Activated T-helper 17 cell treated with anti-CD3 and anti-CD28 coated beads, Interleukin-2, amount 50 U/mL, for 72 hours (primary cell): ENCODE measurements around the gene TRIM66. TPM values are rescaled to one million over a fixed set of nuclear protein-coding genes. Genes with fewer than 3 reads are reported as not detected.

Experiments
- ATAC-seq: fragments of 150-1000 bp; cut with Tn5 transposase; replicated peaks from 2 replicates; pipeline ENCODE4 v1.10.0; 2021; ENCODE audit warnings: mild to moderate bottlenecking, moderate library complexity
- H3K27ac Mint-ChIP-seq: one replicate; pipeline ENCODE4 v1.8.0; 2022; ENCODE audit warnings: mixed read lengths
- H3K27me3 Mint-ChIP-seq: one replicate; pipeline ENCODE4 v1.8.0; 2022; ENCODE audit warnings: mixed read lengths
- H3K36me3 Mint-ChIP-seq: one replicate; pipeline ENCODE4 v1.8.0; 2022; ENCODE audit warnings: low read depth, mild to moderate bottlenecking, mixed read lengths
- H3K4me1 Mint-ChIP-seq: one replicate; pipeline ENCODE4 v1.8.0; 2022; ENCODE audit warnings: mixed read lengths
- H3K4me3 Mint-ChIP-seq: one replicate; pipeline ENCODE4 v1.8.0; 2022; ENCODE audit warnings: mild to moderate bottlenecking, mixed read lengths
- H3K9me3 Mint-ChIP-seq: one replicate; pipeline ENCODE4 v1.8.0; 2022; ENCODE audit warnings: mixed read lengths
- total RNA-seq, 2 donors: library from RNA; stranded (reverse); gene quantifications; one replicate each; pipeline ENCODE4 v1.2.3, GENCODE V29; 2022

Gene TRIM66
- total RNA-seq, 2 donors from 2014 or later: 15.2 to 19.9 TPM

DNA sequence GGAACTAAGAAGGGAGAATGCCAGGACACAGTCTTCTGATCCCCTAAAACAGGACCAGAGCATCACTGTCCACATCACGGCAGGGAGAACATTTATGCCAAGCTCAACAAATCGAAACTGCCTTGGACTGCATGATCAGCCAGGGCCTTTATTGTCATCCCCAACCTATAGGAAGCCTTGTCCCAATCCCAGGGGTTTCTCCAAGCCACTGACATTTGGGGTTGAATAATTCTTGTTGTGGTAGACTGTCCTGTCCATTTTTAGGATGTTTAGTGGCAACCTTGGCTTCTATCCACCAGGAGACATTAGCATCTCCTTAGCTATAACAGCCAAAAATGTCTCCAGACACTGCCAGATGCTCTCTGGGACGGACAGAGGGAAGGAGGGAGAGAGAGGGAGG, 37.3 kb upstream of the TRIM66 start:
- peaks cover 3% of the 10 kb centered on the region for H3K27me3 Mint-ChIP-seq
- ATAC-seq: no peak
- H3K4me1 Mint-ChIP-seq: peaks cover 6% of the 10 kb centered on the region
- no peaks in the 10 kb centered on the region for H3K36me3 Mint-ChIP-seq
- H3K4me3 Mint-ChIP-seq: no peak overlapping the region
- no peaks in the 10 kb centered on the region for H3K9me3 Mint-ChIP-seq
- no peak overlapping the region for H3K27ac Mint-ChIP-seq

DNA sequence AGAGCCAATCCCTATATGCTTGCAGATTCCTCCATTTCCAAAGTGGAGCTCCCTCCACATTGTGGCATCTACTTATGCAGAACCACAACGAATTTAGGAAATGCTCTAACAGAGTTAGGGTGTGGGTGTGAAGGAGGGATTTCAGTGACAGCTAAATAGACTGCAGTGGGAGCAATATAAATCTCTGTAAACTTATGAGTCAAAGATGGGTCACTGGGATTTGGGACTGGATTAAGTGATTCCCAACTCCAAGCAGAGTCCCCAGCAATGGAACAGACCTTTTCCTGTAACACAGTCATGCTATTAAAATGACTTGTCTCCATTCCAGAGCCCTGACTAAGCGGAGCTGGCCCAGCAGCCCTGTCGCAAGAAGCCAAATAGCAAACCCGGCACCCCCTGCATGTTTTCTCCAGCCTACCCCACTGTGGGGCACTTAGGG, 36.8 kb upstream of the TRIM66 start:
- Mint-ChIP-seq H3K4me3 (no peak overlapping the region), H3K27ac (no peak overlapping the region), H3K36me3 (no peaks in the 10 kb centered on the region), H3K9me3 (no peaks in the 10 kb centered on the region), H3K4me1 (peaks cover 6% of the 10 kb centered on the region), H3K27me3 (peaks cover 3% of the 10 kb centered on the region)
- ATAC-seq: no peak

DNA sequence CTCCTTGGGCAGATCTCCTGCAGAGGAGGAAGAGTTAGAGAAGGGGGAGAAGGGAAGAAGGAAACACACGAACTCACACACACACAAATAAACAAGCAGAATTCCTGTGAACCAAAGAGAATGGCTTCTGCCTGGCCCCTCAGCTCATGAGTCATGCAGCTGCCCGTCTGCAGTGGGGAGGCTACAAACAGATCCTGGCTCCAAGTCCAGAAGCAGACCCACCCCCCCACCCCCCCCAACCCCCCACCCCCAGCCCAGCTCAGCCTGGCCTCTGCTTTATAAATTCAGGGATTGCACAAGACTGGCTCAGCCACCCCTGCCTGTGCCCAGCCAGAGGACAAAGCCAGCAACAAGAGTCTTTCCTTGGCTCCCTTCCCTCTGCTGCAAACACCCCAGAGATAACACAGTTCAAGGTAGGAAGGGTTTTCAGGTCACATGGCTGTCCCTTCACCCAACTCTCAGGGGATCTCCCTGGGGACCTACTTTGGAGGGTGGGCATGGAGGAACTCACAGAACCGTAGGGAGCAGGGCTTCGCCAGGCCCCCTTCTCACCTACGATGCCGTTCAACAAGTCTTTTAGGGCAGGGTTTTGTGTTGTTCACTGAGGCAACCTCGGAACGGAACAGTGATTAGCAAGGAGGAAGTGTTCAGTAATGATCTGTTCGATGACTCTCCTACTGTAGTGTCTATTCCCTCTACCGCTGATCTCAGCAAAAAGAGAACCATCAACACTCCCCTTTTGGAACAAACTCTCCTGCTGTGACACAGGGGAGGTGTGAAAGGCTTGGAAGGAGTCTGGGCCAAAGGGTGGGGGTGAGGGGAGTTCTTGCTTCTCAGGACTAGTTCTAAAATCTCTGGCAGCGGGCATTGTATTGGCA, 35.6 kb upstream of the TRIM66 start:
- H3K4me3 Mint-ChIP-seq: no peak overlapping the region
- no peaks in the 10 kb centered on the region for H3K9me3 Mint-ChIP-seq
- no peak for ATAC-seq
- no peak overlapping the region for H3K27ac Mint-ChIP-seq
- H3K36me3 Mint-ChIP-seq: no peaks in the 10 kb centered on the region
- peaks cover 6% of the 10 kb centered on the region for H3K4me1 Mint-ChIP-seq
- peaks cover 3% of the 10 kb centered on the region for H3K27me3 Mint-ChIP-seq

DNA sequence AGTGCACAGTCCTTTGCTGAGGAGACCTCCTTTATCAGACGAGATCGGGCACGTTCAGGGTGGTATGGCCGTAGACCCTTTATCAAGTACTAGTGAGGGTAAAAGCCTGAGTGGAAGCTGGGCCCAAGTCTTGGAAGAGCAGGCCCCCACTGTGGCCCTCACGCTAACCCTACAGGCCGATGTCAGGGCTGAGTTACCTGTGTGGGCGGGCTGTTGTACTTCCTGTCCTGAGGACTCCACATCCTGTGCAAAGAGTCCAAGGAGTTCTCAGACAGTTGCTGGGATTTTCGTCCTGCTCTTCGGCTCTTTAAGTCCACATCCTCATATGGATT, 35.0 kb upstream of the TRIM66 start:
- Mint-ChIP-seq H3K4me3 (no peak overlapping the region), H3K4me1 (peaks cover 6% of the 10 kb centered on the region), H3K9me3 (no peaks in the 10 kb centered on the region)

DNA sequence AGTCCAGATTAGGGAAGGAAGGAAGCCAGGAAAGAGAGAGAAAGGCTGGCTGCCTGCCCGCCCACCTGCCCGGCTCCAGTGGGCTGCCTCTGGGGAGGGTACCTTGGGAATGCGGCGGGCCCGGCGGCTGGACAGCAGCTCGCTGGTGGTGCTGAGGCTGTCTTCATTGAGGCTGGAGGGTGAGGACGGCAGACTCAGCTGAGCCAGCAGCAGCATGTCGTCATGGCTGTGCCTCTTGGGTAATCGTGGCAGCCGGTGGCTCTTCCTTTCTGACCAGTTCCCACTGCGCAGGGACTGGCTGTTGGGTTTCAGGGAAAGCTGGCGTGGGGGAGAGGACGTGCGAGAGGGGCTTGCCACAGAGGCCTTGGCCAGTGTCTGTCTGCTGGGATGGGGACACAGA, 33.0 kb upstream of the TRIM66 start:
- Mint-ChIP-seq H3K36me3 (no peaks in the 10 kb centered on the region), H3K9me3 (no peaks in the 10 kb centered on the region), H3K27ac (no peak overlapping the region), H3K4me1 (peaks cover 6% of the 10 kb centered on the region), H3K4me3 (no peak overlapping the region), H3K27me3 (no peaks in the 10 kb centered on the region)
- ATAC-seq: no peak

More for the DNA sequence above, 35.0 kb upstream of the TRIM66 start:
- Mint-ChIP-seq H3K27me3 (no peaks in the 10 kb centered on the region), H3K27ac (no peak overlapping the region), H3K36me3 (no peaks in the 10 kb centered on the region)
- no peak for ATAC-seq

DNA sequence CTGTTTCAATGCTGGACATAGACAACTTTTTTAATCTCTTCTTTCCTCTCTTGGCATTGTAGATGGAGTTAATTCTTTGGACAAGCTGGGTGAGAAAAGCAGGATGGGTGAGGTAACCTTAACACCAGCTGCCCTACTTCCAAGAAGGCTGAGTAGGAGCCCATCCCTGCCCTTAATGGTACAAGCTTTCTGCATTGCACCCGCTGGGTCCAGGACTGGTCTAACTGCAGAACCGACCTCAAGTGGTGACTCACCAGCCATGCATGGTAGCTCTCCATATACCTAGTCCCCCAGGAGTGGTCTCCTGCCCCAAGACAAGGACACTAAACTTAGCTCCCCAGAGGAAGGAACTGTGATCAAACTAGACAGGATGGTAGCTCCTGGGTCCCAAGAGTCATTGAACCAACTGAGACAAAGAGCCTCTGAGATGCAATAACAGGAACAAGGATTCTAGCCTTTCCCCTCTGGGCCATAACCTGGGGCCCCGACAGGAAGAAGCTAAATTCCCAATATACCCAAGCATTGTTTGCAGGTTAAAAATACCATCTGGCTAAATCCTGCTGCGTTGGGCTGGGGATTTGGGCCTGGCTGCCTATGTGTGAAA, 32.3 kb upstream of the TRIM66 start:
- H3K4me1 Mint-ChIP-seq: peaks cover 6% of the 10 kb centered on the region
- no peak for ATAC-seq
- H3K27me3 Mint-ChIP-seq: peaks cover 2% of the 10 kb centered on the region
- no peak overlapping the region for H3K4me3 Mint-ChIP-seq
- no peaks in the 10 kb centered on the region for H3K9me3 Mint-ChIP-seq
- no peaks in the 10 kb centered on the region for H3K36me3 Mint-ChIP-seq
- H3K27ac Mint-ChIP-seq: no peak overlapping the region

DNA sequence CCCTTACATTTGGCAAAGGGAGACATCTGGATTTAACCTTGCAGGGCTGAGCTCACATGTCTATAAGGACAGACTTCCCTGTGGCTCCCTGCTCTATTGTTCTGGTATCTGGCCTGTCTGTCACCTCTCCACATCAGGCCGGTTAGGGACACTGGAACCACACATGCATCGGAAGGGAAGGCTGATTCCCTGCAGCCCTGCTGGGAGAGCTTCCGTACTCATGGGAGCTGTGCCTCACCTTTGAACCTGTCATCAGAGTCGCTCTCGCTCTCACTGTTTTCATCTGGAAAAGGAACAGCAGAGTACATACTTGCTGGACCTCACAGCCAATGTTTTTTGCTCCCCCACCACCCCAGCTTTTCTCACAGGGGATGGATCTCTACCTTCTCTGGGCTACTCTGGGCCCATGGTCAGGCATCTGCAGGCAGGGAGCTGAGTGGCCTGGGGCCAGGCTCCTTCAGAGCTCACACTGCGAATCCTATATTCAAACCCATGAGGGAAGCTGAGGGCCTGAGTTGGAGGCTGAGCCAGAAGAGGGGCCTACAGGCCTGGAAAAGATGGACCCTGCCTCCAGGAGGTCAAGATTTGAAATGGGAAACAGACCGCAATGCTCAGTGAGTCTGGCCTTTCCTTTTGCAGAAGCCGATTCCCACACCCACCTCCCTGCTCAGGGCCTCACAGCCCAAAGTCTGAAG, 31.4 kb upstream of the TRIM66 start:
- H3K36me3 Mint-ChIP-seq: no peaks in the 10 kb centered on the region
- H3K4me3 Mint-ChIP-seq: no peak overlapping the region
- peaks cover 6% of the 10 kb centered on the region for H3K4me1 Mint-ChIP-seq
- H3K27me3 Mint-ChIP-seq: peaks cover 5% of the 10 kb centered on the region
- no peak for ATAC-seq
- H3K27ac Mint-ChIP-seq: no peak overlapping the region
- no peaks in the 10 kb centered on the region for H3K9me3 Mint-ChIP-seq

DNA sequence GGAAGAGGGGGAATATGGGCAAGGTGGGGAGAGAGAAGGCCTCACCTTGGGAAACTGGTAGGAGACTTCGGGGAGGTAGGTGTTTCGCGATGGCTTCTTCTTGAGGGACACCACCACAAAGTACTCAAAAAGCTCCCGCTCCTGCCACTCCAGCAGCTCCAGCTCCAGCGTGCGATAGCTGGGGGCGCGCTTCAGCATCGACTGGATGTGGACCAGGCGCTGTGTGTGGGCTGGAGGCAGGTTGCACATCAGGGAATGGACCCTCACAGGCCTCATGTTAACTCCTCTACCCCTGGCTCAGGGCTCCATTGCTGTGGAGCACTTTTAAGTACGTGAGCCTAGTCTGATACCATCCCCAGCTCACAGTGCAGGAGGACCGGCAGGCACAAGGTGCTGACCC, 30.0 kb upstream of the TRIM66 start:
- Mint-ChIP-seq H3K4me3 (no peak overlapping the region), H3K27me3 (peaks cover 8% of the 10 kb centered on the region), H3K4me1 (peaks cover 3% of the 10 kb centered on the region), H3K36me3 (no peaks in the 10 kb centered on the region), H3K27ac (no peak overlapping the region), H3K9me3 (no peaks in the 10 kb centered on the region)
- no peak for ATAC-seq

DNA sequence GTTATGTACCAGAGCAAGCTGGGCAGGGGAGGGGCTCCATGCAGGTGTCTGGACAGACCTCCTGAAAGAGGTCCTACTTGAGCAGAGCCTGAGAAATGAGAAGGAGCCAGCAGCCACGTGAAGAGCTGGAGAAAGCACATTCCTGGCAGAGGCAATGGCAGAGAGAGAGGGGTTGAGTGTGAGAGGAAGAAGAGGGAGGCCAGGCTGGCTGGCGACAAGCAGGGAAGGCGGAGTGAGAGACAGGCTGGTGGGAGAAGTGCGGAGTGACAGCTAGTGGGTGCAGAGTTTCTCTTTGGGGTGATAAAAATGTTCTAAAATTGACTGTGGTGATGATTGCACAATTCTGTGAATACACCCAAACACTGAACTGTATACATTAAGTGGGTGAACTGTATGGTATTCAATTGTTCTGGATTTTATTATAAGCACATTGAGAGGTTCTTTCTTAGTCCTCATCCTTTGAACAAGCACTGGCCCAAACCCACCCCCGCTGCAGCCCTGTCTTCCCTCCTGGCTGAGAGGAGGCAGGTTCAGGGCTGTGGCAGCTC, 29.5 kb upstream of the TRIM66 start:
- Mint-ChIP-seq H3K4me1 (no peaks in the 10 kb centered on the region), H3K27ac (no peak overlapping the region), H3K36me3 (no peaks in the 10 kb centered on the region), H3K27me3 (peaks cover 8% of the 10 kb centered on the region), H3K4me3 (no peak overlapping the region), H3K9me3 (no peaks in the 10 kb centered on the region)
- ATAC-seq: no peak

DNA sequence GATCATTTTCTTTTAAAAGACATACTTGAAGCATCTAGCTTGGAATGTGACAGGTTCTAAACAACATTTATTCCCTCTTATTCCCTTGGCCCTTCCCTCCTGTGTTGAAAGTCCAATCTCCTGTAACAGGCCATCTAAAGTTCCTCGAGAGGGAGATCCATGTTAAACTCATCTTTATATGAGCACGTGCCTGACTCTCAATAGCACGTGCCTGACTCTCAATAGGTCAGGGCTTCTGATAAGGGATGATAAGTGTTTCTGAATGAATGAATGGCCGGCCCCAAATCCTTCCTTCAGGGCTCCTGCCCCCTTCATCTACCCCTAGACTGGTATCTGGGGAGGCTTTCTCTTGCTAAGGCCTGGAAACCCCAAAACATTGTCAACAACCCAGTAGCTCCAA, 27.3 kb upstream of the TRIM66 start:
- ATAC-seq: no peak
- no peaks in the 10 kb centered on the region for H3K4me1 Mint-ChIP-seq
- no peaks in the 10 kb centered on the region for H3K36me3 Mint-ChIP-seq
- no peak overlapping the region for H3K27ac Mint-ChIP-seq
- H3K4me3 Mint-ChIP-seq: no peak overlapping the region
- H3K9me3 Mint-ChIP-seq: no peaks in the 10 kb centered on the region
- peaks cover 8% of the 10 kb centered on the region for H3K27me3 Mint-ChIP-seq

DNA sequence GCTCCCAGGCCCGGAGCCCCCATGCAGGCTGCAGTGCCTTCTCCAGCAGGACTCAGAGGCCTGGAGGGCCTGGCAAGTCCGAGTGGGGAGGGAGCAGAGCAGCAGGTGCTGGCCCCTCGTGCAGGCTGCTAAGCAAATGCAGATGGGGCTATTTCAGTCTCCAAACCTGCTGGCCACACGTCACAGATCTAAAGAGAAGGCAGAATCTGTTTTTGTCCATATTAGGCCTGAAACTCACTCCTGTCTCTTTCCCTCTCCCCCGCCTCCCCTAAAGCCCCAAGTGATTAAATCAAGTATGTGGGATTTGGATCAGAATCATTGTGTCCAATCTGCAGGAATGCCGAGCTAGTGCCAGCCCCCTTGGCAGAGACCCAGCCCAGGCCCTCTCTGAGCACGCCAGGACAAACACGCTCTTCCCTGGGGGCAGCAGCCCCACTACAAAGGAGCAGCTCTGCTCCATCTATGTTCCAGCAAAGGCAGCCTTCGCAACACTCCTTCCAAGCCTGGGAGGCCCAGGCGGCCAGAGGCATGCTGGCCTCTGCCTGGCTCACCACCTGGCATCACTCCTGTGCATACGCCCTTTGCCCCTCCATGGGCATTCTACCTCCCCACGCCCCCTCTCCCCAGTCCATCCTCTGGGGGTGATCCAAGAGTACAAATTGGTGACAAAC, 26.7 kb upstream of the TRIM66 start:
- Mint-ChIP-seq H3K36me3 (no peaks in the 10 kb centered on the region), H3K4me3 (no peak overlapping the region), H3K27me3 (peaks cover 8% of the 10 kb centered on the region), H3K27ac (no peak overlapping the region), H3K4me1 (no peaks in the 10 kb centered on the region), H3K9me3 (no peaks in the 10 kb centered on the region)
- ATAC-seq: no peak

DNA sequence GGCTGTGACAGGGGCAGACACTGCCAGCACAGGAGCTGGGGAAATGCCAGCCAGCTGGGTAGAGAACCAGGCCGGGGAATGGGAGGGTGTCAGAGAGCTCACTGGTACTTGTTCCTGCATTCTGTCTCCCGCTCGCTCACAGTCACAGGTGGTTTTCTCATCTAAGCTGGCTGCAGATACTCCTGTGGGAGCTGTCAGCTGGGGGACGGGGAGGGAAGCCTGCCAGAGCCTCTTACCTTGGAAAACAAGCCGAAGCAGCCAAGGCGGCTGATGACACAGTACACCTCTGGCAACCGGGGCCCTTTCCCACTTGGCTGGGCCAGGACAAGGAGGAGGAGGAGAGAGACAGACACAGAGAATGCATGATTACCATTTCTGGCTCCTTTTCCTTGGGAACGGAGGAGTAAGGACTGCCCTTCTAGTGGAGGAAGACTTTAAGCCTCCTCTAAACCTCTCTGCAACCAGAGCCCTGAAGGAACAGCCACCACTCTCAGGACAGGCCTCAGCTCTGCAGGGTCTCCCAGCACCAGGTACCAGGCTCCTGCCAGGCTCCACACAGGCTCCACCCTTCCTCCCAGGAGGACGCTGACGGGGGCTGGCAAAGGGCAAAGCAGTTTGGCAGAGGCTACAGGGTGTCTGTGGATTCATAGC, 25.2 kb upstream of the TRIM66 start:
- no peak for ATAC-seq
- Mint-ChIP-seq H3K27me3 (peaks cover 8% of the 10 kb centered on the region), H3K27ac (no peak overlapping the region), H3K9me3 (no peaks in the 10 kb centered on the region), H3K4me1 (no peaks in the 10 kb centered on the region), H3K36me3 (no peaks in the 10 kb centered on the region), H3K4me3 (no peak overlapping the region)

DNA sequence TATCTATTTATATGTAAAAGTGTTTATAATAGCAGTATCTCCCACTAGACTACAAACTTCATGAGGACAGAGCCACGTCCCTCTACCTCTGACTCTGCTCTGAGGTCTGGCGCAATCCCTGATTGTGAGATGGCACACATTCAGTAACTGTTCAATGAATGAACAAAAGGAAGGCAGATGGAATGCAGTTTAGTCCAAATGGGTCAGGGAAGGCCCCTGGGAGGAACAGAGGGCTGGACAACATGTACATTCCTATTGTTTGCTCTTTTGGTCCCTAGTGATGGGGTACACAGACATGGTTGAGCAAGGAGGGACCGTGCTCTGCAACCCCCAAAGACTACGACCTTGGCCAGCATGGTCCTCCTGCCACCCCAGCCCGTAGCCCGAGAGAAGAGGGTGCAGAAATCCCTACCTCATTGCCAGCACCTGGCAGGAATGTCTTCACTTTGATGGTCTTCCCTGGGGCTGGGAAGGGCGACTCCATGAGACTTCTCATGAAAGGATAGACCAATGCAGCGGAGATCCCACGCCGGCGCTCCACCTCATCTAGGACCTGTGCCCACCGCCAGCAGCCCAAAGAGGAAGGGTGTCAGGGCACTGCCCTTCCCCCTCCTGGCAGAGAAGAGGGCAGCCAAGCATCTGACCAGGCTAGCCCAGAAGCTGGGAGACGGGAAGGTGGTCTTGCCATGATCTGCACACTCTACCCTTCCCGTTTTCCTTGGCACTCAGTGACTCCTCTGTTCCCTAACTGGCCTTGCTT, 24.4 kb upstream of the TRIM66 start:
- H3K4me3 Mint-ChIP-seq: no peak overlapping the region
- H3K27ac Mint-ChIP-seq: no peak overlapping the region
- peaks cover 8% of the 10 kb centered on the region for H3K27me3 Mint-ChIP-seq
- no peaks in the 10 kb centered on the region for H3K36me3 Mint-ChIP-seq
- H3K9me3 Mint-ChIP-seq: no peaks in the 10 kb centered on the region
- no peak for ATAC-seq
- no peaks in the 10 kb centered on the region for H3K4me1 Mint-ChIP-seq
